HTR-8/SVneo (cell line): ENCODE results near the gene MRAS.
"Not testable (repeated sequence)": the region's sequence is repeated elsewhere in the genome, so short reads cannot be mapped to it uniquely, and the experiment has no call there.

Experiments
- DNase-seq: peaks from one replicate; pipeline ENCODE4 v3.0.0; 2011; ENCODE audit warnings: low spot score, mixed read lengths; ENCODE audit not compliant: insufficient read length
- FAIRE-seq: peaks from 2 replicates; lab custom pipeline; 2011; peaks lifted over from hg19 to GRCh38; lab: Jason Lieb, UNC

MRAS gene

GRCh38 chr3:138439646-138440045 lies 91.3 kb downstream of the MRAS start:
- no peak for FAIRE-seq
- DNase-seq, result peak; percentile 28

- no peak for FAIRE-seq
These were observed 91.7 kb downstream of the MRAS start for GRCh38 chr3:138440121-138440521.

GRCh38 chr3:138440596-138440995 lies 92.2 kb downstream of the MRAS start:
- no peak for DNase-seq
- no peak for FAIRE-seq

More at GRCh38 chr3:138440121-138440521, 91.7 kb downstream of the MRAS start:
- DNase-seq, result no peak

GRCh38 chr3:138441256-138441655 lies 92.9 kb downstream of the MRAS start:
- no peak for FAIRE-seq
- no peak for DNase-seq

GRCh38 chr3:138441742-138442141 lies 93.4 kb downstream of the MRAS start:
- FAIRE-seq (no peak), DNase-seq (peak; percentile 27)

- peak; percentile 85 for DNase-seq
- FAIRE-seq, result peak; percentile 38
These were observed 94.1 kb downstream of the MRAS start for GRCh38 chr3:138442433-138442832.

- DNase-seq (no peak), FAIRE-seq (peak; percentile 57)
These were observed 94.7 kb downstream of the MRAS start for GRCh38 chr3:138443091-138443490.

- DNase-seq (no peak), FAIRE-seq (no peak)
These were observed 95.4 kb downstream of the MRAS start for GRCh38 chr3:138443521-138444503.

- no peak for FAIRE-seq
- DNase-seq, result no peak
These were observed 96.9 kb downstream of the MRAS start for GRCh38 chr3:138445236-138445635.

- FAIRE-seq (no peak), DNase-seq (no peak)
These were observed 97.3 kb downstream of the MRAS start for GRCh38 chr3:138445654-138446053.

GRCh38 chr3:138448631-138449030 lies 100.3 kb downstream of the MRAS start:
- DNase-seq (no peak), FAIRE-seq (no peak)

GRCh38 chr3:138449490-138449889 lies 101.1 kb downstream of the MRAS start:
- FAIRE-seq, result no peak
- DNase-seq, result no peak

- DNase-seq (no peak), FAIRE-seq (no peak)
These were observed 101.8 kb downstream of the MRAS start for GRCh38 chr3:138450181-138450580.

- FAIRE-seq, result no peak
- DNase-seq, result no peak
These were observed 102.5 kb downstream of the MRAS start for GRCh38 chr3:138450704-138451424.

GRCh38 chr3:138451595-138452162 lies 103.3 kb downstream of the MRAS start:
- FAIRE-seq (no peak), DNase-seq (no peak)

- FAIRE-seq (no peak), DNase-seq (no peak)
These were observed 104.1 kb downstream of the MRAS start for GRCh38 chr3:138452436-138452835.

GRCh38 chr3:138453940-138454339 lies 105.6 kb downstream of the MRAS start:
- not testable (repeated sequence) for DNase-seq, FAIRE-seq
